HT-29 (cell line): ENCODE results near the gene CITED4. TPM values are rescaled to one million over a fixed set of nuclear protein-coding genes. Genes with fewer than 3 reads are reported as not detected.
A peak's percentile ranks its signal among the peaks of the same experiment; 100 is the strongest.

Experiments used
- DNase-seq: peaks from one replicate; pipeline ENCODE4 v3.0.0-alpha.2; 2015; ENCODE audit warnings: low spot score
- total RNA-seq: library from RNA; depleted of rRNA; stranded (reverse); fragments of >200 nt; shearing (Covaris generic); gene quantifications from 2 replicates; pipeline ENCODE4 v1.2.3, GENCODE V29; 2014

The CITED4 gene
- total RNA-seq, 1 experiment from 2014 or later = 3.1 TPM

DNA sequence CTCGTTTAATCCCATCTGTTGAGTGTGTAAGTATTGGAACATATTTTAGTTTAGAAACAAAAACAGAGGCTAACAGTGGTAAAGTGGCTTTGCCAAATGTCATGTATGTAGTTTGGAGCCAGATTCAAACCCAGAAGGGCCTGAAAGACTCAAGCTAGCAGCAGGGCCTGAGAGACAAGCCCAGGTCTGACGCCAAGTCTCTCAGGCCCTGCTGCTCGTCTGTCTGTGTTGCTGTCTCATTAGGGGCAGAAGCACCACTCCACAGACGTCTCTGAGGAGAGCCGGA, 8.3 kb downstream of the CITED4 start:
- no peak for DNase-seq

DNA sequence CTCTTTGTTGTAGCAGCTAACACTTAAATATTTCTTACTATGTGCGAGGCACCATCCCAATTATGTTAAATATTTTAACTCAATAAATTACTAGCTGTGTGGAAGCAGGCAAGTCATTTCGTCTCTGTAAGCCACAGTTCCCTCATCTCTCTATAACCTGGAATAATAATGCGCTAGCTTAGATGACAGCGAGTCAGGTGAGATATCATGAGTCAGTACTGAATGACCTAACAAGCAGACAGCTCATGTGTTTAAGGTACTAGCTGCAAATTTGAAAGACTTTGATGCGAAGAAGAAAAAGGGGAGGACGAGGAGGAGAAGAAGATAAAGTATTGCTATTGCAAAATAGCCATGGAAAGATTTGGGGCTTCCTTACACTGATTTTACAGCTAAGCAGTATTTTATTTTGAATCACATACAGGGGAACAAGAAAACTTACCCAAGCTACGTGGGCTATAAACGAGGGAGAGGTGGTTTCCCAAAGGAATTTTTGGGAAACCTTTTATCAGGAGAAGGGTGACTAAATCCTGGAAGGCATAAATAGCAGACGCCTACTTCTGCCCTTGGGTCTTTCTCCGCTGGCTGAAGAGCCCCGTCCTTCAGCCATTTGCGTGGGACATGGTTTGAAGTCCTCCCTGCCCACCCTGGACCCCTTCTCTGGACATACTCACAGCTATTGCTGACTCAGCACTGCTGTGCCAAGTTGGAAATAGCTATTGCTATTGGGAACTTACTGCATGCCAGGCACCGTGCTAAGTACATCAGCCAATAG, 8.9 kb downstream of the CITED4 start:
- DNase-seq = no peak

DNA sequence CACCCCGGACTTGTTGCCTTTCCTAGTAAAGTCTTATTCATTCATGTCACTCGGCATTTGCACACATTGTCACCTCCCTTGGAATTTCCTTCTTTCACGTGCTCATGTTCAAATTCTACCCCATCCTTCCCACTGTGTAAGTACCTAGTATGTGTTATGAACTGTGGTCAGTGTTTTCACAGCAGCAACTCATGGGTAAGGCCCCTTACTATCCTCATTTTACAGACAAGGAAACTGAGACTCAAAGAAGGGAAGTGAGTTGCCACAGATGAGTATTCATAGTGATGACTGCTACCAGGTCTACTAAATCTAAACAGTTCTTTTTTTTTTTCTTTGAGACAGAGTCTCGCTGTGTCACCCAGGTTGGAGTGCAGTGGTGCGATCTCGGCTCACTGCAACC, 10.5 kb downstream of the CITED4 start:
- DNase-seq = no peak

DNA sequence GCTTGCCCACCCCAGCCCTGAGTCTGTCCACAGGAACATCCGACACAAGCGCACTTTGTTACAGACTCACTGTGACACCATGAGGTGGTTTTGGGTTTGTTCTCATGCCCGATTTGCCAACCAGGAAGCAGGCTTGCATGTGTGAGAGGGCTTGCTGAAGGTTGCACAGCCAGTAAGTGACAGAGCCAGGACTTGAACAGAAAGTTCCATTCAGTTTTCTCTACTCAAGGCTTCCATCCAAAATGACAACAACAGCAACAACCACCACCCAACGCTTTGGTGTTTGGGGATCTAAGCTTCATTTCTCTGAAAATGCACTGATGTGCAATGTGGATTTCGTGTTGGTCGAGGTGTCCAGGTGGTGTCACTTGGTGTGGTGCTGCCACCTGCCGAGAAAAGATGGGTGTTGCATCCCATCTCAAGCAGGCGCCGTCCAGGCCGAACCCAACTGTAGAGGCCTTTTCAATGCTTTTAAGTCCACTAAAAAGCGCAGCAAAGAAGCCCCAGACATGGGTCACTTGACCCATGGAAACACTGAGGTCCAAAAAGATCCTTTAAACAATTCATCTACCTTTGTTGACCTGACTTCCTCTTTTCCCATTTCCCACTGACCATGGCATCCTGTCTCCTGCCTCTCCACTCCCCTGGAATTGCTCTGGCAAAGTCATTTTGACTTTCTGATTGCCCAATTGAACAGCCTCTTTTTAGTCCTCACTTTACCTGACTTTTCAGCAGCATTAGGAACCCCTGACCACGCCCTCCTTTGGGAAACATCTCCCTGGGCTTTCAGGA, 12.2 kb downstream of the CITED4 start:
- DNase-seq = peak; percentile 86

DNA sequence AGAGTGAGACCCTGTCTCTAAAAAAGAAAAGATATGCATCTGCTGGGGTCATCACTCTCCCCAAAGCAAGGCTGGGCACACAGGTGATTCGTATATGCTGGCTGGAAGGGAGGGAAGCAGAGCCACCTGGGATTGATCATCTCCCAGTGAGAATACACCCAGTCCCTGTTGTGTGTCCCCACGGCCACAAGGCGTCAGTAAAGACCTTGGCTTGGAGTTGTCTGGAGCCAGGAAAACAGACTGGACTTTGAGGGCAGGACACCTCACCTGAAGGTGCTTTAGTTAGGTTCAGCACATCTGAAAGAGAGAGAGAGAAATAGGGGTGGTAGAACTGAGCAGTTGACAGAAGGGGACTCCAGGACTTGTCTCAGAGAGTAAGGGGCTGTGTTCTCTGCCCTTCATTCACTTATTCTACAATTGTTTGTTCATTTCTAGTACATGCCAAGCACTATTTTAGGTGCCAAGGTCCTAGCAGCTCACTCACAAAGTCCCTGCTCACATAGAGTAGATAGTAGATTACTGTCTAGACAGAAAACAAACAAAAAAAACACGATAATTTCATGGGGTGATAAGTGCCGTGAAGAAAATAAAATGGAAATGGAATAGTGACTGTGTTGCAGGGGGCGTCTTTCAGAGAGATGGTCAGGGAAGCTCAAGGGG, 13.5 kb downstream of the CITED4 start:
- peak; percentile 85 for DNase-seq

DNA sequence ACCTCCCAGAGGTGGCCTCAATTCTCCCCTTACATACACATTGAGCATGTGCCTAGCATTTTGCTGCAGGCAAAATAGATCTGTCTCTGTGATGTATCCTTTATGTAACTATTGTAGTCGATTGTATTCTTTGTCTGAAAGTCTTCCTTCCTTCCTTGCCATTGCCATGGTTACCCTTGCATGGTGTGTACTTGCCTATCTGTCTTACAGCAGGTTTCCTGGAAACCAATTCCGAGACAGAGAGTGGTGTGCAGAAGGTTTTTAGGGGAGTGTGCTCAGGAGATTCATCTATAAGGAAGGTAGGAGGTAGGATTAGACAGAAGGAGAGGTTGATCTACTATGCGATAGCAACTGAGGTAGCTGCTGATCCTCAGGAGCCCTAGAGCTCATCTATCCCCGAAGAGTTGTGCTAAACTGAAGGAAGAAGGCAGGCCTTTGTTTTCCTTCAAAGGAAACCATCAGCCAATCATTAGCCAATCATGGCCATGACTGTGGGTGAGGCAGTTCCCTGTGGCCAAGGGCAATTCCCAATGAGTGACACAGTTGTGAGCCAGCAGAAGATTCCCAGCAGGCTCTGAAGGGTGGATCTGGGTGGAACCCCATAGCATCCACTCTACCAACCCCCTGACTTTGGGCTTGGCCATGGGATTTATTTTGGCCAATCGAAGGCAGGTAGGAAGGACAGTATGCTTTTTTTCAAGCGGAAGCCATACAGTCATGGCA, 15.0 kb downstream of the CITED4 start:
- no peak for DNase-seq

DNA sequence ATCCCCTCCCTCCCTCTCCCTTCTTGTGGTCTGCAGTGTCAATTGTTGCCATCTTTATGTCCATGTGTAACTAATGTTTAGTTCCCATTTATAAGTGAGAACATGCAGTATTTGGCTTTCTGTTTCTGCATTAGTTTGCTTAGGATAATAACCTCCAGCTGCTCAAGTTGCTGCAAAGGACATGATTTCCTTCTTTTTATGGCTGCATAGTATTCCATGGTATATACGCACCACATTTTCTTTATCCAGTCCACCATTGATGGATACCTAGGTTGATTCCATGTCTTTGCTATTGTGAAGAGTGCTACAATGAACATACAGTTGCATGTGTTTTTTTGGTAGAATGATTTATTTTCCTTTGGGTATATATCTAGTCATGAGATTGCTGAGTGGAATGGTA, 16.3 kb downstream of the CITED4 start:
- no peak for DNase-seq

DNA sequence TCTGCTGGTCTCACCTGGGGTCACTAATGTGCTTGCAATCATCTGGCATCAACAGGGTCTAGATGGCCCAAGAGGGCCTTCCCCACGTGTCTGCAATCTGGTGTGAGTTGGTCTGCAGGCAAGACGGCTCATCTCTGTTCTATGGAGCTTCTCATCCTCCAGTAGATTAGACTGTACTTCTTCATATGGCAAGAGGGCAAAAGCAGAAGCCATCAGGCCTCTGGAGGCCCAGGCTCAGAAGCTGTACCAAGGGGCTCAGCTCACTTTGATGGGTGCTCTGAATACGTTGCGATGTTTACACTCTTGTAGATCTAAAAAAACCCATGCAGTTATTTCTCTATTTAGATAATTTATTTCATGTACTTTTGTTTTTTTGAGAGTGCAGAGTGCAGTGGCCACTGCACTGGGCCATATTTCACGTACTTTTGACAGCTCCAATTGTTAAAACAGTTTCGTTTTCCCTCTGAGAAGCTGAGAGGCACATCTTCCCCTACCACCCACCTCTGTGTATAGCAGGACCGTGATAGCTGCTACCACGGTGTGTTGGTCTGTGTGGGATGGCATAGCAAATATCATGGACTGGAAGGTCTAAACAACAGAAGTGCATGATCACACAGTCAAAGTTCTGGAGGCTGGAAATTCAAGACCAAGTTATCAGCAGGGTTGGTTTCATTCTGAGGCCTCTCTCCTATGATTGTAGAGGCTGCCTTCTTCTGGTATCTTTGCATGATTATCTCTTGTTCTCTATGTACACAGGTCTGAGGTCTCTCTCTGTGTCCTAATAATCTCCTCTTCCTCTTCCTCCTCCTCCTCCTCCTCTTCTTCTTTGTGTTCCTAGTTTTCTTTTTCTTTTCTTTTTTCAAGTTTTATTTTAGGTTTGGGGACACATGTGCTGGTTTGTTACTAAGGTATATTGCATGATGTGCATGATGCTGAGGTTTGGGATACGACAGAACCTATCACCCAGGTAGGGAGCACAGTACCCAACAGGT, 17.0 kb downstream of the CITED4 start:
- no peak for DNase-seq

DNA sequence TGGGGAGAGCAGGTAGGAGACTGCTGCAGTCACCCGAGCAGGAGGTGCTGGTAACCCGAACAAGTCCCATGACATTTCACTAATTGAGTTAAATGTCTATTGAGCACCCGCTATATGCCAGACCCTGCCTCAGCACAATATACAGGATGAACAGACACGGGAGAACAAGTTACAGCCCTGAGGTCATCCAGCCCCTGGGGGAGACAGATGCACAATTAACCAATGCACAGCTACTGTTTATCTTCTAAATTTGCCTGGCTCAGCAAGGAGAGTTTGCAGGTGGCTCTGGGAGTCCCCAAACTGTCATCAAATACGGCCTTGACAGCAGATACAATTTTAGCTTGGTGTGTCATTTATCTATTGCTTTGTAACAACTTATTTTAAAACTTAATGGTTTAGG, 18.1 kb downstream of the CITED4 start:
- DNase-seq = no peak

DNA sequence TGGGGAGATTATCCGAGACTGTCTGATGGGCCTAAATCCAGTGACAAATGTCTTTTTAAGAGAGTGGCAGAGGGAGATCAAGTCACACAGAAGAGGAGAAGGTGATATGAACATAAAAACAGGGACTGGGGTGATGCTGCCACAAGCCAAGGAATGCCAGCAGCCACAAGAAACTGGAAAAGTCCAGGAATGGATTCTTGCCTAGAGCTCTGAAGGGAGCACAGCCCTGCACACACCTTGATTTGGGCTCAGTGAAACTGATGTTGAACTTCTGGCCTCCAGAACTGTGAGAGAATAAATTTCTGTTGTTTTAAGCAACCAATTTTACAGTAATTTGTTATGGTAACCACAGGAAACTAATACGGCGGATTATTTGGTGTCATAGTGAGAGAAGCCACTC, 19.5 kb downstream of the CITED4 start:
- no peak for DNase-seq

DNA sequence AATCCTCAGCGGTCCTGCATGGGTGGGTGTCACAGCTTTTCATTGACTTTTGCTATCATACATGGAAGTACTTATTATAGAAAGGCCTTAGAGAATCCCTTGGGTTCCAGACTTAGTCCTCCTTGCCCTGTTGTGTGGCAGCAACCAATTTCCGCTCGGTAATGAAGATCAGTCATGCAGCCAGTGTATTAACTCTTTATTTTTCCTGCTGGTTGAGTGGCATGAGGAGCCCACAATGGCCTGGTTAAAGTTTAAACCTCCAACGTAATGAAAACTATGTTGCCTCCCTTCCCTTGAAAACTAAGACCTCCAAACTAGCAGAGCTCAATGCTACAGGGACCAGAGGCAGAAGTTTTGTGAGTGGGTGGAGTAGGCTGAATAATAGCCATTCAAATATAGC, 20.0 kb downstream of the CITED4 start:
- DNase-seq = no peak

DNA sequence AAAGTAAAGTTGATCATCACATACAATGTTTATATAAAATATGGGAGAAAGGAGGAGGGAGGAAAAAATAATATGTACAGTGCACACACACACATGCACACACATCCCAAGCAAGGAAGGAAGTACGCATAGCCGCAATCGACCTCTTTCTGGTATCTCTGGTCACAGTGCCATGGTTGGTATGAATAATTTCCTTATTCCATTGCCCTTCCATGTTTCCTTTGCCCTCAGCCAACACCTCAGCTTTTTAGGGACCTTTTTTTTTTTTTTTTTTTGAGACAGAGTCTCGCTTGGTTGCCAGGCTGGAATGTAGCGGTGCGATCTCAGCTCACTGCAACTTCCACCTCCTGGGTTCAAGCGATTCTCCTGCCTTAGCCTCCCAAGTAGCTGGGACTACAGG, 20.6 kb downstream of the CITED4 start:
- no peak for DNase-seq

DNA sequence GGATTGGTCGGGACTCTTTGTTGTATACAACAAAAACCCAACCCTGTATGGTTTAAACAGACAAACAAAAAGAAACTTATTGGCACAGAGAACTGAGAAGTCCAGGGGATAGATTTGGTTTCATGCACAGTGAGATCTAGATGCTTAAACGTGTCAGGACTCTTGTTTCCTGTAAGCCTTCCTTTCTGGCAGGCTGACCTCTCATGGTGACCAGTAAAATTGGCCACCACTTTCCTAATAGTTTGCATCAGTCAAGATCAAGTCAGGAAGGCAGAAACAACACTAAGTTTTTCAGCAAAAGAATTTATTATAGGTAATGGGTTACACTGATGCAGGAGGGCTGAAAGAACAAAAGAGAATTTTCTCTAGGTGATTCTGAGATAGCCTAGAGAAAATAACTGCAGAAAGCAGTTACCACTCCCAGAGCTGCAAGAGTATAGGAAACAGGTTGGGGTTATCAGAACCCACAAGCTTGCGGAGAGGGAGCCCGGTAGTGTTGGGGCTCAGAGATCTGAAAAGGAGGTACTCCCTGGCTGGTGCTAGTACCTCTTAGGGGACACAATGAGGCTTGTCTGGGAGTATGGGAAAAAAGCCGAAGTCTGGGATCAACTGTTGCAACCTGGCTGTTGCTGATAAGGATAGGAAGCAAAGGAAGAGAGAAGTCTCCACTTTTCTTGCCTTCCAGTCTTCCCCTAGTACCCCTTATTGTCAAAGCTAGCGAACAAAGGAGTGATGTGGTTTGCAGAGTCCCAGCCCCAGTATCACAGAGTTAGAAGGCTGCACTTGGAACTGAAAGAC, 21.4 kb downstream of the CITED4 start:
- DNase-seq = no peak

DNA sequence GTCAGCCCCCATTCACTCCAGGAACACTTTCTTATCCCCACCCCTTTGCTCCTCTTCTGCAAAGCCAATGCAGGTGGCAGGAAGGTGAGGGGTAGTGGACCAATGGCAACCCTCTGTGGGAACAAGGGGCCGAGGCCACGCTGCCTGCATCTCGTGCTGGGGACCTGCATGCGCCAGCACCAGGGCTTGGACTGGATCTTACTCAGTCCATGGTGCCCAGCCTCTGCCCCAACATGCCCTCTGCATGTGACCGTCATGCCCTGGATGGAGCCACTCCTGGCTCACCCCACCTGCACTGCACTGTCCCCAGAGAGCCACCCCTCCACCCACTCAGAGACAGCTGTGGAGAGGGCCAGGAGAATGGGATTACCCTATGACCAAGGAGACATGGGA, 22.2 kb downstream of the CITED4 start:
- no peak for DNase-seq

DNA sequence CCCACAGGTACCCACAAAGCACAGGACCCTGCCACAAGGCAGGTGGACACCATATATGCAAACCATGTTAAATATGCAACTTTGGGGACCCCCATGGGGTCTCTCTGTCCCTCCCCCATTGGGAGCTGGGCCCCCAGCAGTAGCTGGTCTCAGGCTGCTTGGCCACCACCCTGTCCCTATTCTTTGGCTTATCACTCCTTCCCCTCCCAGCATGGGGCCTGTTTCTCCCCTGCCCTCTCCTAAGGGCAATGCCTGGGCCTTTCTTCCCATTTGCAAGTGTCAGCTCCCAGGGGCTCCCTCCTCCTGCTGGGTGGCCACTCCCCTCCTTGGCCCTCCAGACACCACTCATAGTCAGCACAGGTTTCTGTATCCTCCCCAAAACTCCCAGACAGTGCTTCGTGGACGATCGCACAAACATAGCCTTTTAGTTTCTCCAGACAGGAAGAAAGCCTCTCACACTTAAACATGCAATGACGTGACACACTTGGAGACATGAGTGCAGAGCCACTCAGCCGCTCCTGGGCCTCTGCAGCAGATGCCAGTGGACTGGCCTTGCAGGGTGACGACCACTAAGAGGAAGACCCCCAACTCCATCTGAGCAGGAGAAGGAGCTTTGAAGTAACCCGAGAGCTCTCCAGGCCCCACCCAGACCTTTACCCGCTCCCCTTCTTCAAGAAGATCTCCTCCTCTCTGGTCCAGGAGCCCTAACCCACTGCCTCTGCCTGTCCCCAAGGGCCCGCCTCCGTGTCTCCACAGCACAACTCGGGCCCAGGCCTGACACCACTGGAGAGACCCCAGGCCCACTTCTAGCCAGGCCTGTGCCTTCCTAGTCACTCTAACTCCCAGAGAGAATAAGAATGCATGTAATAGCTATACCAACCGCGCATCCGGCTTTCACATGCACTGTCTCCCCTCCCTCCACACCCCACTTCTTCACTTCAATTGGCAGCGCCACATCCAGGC, 22.9 kb downstream of the CITED4 start:
- no peak for DNase-seq

DNA sequence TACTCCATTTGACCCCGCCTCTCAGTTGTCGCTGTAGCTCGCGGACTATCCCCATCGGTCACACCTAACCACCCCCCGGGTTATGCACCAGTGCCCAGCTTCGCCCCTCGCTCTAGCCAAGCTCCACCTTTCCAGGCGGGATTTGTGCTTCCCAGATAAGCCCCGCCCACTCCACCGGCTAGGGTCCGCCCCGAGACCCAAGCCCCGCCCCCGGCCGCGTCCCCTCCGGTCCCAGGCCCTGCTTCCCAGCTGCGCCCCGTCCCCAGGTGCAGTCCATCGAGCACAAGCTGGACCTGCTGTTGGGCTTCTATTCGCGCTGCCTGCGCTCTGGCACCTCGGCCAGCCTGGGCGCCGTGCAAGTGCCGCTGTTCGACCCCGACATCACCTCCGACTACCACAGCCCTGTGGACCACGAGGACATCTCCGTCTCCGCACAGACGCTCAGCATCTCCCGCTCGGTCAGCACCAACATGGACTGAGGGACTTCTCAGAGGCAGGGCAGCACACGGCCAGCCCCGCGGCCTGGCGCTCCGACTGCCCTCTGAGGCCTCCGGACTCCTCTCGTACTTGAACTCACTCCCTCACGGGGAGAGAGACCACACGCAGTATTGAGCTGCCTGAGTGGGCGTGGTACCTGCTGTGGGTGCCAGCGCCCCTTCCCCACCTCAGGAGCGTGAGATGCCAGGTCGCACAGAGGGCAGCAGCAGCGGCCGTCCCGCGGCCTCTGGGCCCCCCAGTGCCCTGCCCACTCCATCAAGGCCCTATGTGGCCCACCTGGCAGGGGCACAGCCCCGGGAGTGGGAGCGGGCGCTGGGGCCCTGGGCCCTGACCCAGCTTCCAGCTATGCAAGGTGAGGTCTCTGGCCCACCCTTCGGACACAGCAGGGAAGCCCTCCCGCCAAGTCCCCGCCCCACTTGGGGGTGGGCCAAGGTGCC, 23.9 kb downstream of the CITED4 start:
- DNase-seq = no peak

DNA sequence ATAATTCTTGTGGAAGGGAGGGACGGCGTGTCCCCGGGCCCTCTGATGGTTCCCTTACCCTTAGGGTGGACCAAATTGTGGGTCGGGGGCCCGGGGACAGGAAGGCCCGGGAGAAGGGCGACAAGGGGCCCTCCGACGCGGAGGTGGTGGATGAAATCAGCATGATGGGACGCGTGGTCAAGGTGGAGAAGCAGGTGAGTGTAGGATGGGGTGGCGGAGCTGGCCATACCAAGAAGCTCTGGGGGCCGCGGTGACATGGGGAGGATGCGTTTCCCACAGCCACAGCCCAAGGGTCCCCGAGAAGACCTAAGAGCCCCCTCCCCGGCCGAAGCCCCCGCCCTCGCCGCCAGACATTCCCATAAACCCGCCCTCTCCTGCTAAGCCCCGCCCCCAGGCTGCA, 24.6 kb downstream of the CITED4 start:
- DNase-seq = no peak

DNA sequence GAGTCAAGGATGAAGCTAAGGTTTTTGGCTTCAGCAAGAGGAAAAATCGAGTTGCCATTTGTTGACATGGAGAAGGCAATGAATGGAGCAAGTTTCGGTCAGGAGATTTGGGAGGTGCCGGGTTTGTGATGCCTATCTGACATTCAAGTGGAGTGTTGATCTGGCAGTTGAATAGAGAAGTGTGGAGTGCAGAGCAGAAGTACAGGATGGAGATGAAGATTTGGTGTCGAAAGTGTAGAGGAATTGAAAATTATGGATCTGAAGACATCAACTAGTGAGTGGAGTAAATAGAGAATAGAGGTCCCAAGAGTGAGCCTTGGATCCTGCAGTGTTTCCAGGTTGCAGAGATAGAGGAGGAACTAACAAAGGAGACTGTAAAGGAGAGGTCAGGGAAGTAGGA, 25.9 kb downstream of the CITED4 start:
- DNase-seq = no peak
